ENCODE results near the gene ACACB.

Gene ACACB

DNA sequence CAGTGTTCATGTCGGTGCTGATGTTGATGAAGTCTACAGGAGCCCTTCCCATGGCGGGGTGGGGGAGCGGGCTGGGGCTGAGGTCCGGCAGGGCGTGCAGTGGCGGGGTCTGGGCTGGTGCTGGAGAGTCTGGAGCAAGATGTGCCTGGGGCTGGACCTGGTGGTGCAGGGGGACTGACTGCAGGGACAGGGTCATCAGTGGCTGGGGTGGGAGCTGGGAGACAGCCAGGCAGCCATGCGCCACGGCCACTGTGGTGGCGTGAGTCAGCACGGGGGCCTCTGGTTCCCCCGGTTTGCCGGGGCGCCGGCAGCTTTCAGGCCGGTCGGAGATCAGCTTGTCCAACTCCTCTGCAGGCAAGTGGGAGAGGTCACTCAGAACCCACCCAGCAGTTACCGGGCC is 165.1 kb downstream of the ACACB start:
- DNase-seq, result no peak

DNA sequence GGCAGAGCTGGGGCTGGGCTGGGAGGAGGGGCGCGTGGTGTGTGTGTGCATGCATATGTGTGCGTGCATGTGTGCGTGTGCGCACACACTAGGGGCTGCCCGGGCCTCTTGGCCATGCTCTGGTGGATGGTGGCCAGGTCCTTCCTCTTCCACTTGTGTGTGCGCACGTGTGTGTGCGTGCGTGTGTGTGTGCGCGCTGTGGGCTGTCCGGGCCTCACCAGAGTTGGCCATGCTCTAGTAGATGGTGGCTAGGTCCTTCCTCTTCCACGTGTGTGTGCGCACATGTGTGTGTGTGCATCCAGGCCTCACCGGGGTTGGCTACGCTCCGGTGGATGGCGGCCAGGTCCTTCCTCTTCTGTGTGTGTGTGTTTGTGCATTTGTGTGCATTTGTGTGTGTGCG is 168.0 kb downstream of the ACACB start:
- DNase-seq, result no peak

- no peak for DNase-seq
Observed at GRCh38 chr12:109286252-109286651, 169.9 kb downstream of the ACACB start.

DNA sequence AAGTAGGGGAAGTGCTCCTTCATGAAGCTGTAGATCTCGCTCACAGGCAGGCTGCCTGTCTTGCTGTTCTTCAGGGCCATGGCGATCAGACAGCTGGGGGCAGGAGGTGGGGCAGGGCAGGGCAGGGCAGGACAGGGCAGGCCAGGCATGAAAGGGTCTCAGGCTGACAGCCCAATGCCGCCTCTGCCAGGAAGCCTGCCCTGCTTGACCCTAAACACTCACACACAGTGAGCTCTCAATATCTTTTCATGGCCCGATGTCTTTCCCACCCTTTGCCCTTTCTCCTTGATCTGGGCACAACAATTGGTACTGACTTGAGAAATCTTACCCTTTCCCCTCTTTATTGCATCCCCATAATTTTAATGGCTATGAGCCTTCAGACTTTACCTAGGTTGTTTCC is 170.3 kb downstream of the ACACB start:
- no peak for DNase-seq

GRCh38 chr12:109287181-109287580 is 170.8 kb downstream of the ACACB start:
- DNase-seq, result no peak

- DNase-seq, result no peak
Observed at GRCh38 chr12:109287811-109288469, 171.6 kb downstream of the ACACB start.

- no peak for DNase-seq
Observed at GRCh38 chr12:109288571-109288970, 172.2 kb downstream of the ACACB start.

- no peak for DNase-seq
Observed at GRCh38 chr12:109289004-109289403, 172.6 kb downstream of the ACACB start.

- no peak for DNase-seq
Observed at GRCh38 chr12:109289551-109289950, 173.2 kb downstream of the ACACB start.

DNA sequence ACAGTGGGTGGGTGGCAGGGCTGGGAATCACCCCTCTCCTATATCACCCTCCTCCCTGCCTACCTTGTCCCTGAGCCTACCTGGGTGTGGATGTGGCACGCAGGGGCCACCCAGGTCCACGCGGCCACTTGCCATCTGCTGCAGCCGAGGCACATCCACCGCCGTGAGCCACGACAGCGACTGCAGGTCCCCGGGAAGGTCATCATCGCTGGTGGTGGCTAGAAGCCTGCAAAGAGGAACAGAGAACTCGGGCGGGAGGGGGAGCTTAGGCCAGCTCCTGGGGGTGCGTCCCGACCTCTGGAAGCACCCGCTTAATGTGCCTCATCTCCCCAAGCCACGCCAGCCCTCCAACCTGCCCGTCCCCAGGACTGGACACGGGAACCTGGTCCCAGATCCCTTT is 173.7 kb downstream of the ACACB start:
- DNase-seq, result no peak

DNA sequence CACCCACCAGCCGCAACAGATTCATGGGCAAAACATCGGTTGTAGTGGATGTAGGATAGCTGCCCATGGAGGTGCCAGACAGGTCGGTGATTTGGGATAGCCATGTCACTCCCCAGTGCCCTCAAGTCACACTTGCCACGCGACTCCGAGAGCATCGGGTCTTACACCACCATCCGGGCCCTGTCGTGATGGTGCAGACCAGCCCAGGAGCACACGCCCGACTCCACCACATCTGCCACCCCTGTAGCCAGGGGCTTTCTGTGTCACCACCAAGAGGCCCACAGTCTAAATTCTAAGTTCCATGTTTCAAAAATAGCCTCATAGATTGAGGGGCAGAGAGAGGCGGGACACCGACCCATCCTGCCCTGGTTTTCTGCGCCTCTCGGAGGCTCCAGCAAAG is 174.7 kb downstream of the ACACB start:
- no peak for DNase-seq

DNA sequence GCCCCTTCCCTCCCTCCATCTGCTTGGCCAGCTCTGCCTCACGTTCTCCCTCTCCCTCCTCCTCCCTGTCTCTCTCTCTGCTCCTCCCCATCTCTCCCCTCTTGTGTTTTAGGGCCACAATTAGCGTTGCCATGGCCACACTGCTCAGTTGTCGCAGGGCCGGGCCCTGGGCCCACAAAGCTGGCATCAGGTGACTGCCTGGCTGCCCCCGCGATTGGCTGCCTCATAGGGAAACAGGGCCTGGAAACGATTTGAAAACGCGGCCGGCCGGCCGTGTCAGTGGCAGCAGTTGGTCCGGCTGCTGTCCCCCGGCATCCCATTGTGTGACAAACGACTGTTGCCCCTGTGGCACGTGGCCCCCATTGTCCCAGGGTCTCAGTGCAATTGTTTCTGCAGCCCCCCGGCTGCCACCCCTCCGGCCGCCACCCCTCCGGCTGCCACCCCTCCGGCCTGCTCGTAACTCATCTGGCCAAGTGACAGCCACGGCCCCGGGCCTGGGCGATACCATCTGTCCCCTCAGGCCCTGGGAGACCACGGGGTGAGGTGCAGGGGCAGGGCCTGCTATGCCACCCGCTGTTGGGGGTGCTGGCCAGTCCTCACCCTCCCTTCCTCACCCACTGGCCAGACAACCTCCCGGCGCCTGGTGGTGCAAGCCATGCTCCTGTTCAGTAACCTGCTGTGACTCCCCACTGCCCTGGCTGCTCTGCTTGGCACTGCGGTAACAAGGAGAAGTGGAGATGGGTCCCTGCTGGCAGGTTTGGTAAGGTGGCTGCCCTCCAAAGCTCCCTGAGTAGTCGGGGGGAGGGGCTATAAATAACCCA is 175.3 kb downstream of the ACACB start:
- DNase-seq, result no peak

DNA sequence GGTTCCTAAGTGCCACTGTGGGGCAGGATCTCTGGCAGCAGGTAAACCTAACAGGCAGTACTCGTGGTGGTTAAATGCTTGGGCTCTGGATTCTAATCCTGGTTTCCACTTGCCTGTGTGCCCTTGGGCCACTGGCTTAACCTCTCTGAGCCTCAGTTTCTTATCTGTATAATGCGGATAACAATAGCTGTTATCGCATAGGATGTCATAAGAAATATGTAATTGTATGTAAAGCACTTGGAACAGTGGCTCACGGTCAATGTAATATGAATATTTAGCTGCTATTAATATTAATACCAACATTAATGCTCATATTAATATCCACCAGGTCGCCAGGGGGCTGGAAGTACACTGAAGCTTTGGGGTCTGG is 175.9 kb downstream of the ACACB start:
- DNase-seq, result no peak

GRCh38 chr12:109293106-109293505 is 176.7 kb downstream of the ACACB start:
- no peak for DNase-seq

DNA sequence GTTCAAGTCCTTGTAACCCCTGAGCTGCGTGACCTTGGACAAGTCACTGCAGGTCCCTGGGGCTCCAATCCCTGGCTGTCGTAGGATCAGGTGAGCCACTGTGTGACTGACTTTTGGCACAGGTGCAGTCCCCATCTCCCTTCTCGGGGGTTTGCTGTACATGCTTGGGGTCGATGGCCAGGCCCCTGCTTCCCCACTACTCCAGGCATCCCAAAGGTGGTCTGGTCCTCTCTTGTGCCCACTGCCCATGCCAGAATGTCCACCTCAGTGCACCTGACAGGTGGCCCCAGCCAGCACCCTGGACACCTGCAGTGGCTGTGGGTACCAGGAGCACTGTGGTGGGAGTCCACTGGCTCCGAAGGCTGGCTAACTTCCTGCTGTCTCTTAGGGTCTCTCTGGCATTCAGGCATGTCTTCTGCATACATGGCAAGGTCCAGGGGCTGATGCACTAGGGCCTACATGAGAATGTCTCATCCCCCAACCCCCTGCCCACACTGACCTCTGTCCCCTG is 178.0 kb downstream of the ACACB start:
- DNase-seq, result no peak

GRCh38 chr12:109295764-109296425 is 179.5 kb downstream of the ACACB start:
- no peak for DNase-seq

GRCh38 chr12:109296431-109296830 is 180.0 kb downstream of the ACACB start:
- DNase-seq, result no peak

- no peak for DNase-seq
Observed at GRCh38 chr12:109299849-109300248, 183.5 kb downstream of the ACACB start.

GRCh38 chr12:109301643-109302168 is 185.3 kb downstream of the ACACB start:
- DNase-seq, result no peak

DNA sequence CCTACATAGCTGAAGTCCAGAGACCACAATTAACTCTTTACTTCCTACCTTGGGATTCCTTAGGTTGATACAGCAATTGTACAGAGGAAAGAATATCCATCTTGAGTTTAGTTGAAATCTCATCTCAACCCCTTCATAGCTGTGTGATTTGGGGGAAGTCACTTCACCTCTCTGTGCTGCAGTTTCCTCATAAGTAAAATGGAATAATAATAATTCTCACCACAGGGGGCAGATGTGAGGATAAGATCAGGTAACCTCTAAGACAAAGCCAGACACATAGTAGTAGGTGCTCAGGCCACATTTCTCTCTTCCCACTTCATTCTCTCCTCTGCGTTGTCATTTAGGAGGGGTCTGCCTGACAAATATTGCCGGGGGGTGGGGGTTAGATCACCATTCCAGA is 186.0 kb downstream of the ACACB start:
- peak; percentile 2 for DNase-seq

DNA sequence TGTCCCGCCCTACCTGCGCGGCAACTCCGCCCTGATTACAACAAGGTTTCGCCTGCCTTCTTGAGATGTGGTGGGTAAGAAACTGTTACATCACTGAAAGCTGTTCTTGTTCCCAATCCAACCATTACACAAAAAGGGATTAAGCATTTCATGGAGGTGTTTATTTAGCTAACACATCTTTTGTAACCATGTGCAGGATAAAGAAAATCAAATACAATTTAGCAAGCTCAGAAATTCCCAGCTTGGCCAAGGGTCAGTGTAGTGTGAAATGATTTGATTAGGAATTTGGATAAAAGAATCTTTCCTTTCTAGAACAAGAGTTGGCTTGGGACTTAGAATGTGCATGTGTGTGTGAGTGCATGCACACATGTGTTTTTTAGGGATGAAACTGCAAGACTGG is 186.4 kb downstream of the ACACB start:
- no peak for DNase-seq

DNA sequence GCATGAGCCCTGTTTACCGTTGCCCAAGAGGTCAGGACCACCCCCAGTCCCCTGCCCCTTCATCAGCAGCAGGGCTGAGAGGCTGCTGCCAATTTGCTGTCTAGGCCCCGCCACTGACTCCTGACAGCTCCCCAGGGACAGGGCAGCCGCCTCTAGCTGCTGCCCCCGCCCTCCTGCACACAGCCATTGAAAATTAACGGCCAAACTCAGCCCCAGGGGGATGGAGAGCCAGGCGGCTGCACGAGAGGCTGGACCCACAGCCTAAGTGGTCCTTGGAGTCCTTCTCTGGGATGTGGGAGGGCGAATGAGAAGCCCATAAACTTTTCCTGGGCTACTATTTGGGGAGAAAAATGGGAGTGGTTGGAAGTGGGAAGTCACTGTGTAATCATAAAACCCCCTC is 188.1 kb downstream of the ACACB start:
- DNase-seq, result no peak

- no peak for DNase-seq
Observed at GRCh38 chr12:109305547-109305946, 189.2 kb downstream of the ACACB start.

DNA sequence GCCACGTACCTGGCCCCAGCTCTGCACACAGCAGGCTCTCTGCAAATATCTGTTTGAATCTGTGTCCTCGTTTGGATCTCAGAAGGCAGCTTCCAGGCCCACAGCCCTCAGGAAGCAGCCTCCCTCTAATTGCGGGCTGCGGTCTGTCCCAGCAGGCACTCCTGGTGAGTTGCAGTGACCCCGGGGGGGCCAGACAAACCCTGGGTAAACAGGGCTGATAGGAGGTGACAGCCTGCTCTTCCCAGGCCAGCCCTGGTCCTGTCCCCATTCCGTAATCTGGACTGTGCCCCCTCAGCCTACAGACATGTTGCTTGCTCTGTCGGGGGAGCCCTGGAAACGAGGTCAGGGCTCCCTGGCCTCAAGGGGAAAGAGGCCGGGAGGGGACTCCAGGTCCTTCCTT is 190.7 kb downstream of the ACACB start:
- no peak for DNase-seq
